Osteocyte (in vitro differentiated cells): ENCODE measurements around the gene MTA3. TPM values are rescaled to one million over a fixed set of nuclear protein-coding genes. Genes with fewer than 3 reads are reported as not detected.
"Not testable (repeated sequence)": the region's sequence is repeated elsewhere in the genome, so short reads cannot be mapped to it uniquely, and the experiment has no call there.

ENCODE experiments used
- DNase-seq: peaks from one replicate; pipeline ENCODE4 v3.0.0; 2021; ENCODE audit warnings: mixed read lengths; ENCODE audit not compliant: unreplicated experiment; ENCODE audit errors: extremely low spot score
- H3K27ac Mint-ChIP-seq: one replicate; pipeline ENCODE4 v1.8.0; 2021; ENCODE audit warnings: mild to moderate bottlenecking, mixed read lengths; ENCODE audit not compliant: unreplicated experiment
- H3K27me3 Mint-ChIP-seq: one replicate; pipeline ENCODE4 v1.8.0; 2021; ENCODE audit warnings: mixed read lengths; ENCODE audit not compliant: unreplicated experiment
- H3K36me3 Mint-ChIP-seq: one replicate; pipeline ENCODE4 v1.8.0; 2021; ENCODE audit warnings: mixed read lengths; ENCODE audit not compliant: unreplicated experiment
- H3K4me1 Mint-ChIP-seq: one replicate; pipeline ENCODE4 v1.8.0; 2021; ENCODE audit warnings: mixed read lengths; ENCODE audit not compliant: unreplicated experiment
- H3K4me3 Mint-ChIP-seq: one replicate; pipeline ENCODE4 v1.8.0; 2021; ENCODE audit warnings: mild to moderate bottlenecking, moderate library complexity, mixed read lengths; ENCODE audit not compliant: unreplicated experiment
- H3K9me3 Mint-ChIP-seq: one replicate; pipeline ENCODE4 v1.8.0; 2021; ENCODE audit warnings: mixed read lengths; ENCODE audit not compliant: unreplicated experiment
- CTCF ChIP-seq: fragments of 200-600 bp; sonication (generic); IDR thresholded peaks from 2 replicates; pipeline ENCODE4 v1.5.0; 2021; ENCODE audit warnings: antibody characterized with exemption, mild to moderate bottlenecking, moderate library complexity
- total RNA-seq: library from RNA; stranded (reverse); gene quantifications from 2 replicates; pipeline ENCODE4 v1.2.1, GENCODE V29; 2021

MTA3 gene
- total RNA-seq, 1 donor from 2014 or later: 49.2 TPM

- Mint-ChIP-seq H3K27ac (no peak overlapping the region), H3K27me3 (no peaks in the 10 kb centered on the region), H3K4me1 (no peaks in the 10 kb centered on the region), H3K9me3 (peaks cover 4% of the 10 kb centered on the region), H3K36me3 (peaks cover 14% of the 10 kb centered on the region), H3K4me3 (no peak overlapping the region)
- TF ChIP-seq CTCF: no peak
- DNase-seq: no peak
Measured at GRCh38 chr2:42724886-42725285, 156.5 kb downstream of the MTA3 start.

GRCh38 chr2:42725657-42726056 lies 157.2 kb downstream of the MTA3 start:
- Mint-ChIP-seq H3K27me3 (no peaks in the 10 kb centered on the region), H3K4me3 (no peak overlapping the region), H3K9me3 (peaks cover 10% of the 10 kb centered on the region), H3K4me1 (no peaks in the 10 kb centered on the region), H3K36me3 (peaks cover 19% of the 10 kb centered on the region), H3K27ac (no peak overlapping the region)
- TF ChIP-seq CTCF: no peak
- DNase-seq: no peak

- DNase-seq: no peak
- H3K27me3 Mint-ChIP-seq: no peaks in the 10 kb centered on the region
- peaks cover 10% of the 10 kb centered on the region for H3K9me3 Mint-ChIP-seq
- TF ChIP-seq CTCF: no peak
- H3K36me3 Mint-ChIP-seq: peaks cover 22% of the 10 kb centered on the region
- no peaks in the 10 kb centered on the region for H3K4me1 Mint-ChIP-seq
- H3K27ac Mint-ChIP-seq: no peak overlapping the region
- no peak overlapping the region for H3K4me3 Mint-ChIP-seq
Measured at GRCh38 chr2:42726680-42727079, 158.2 kb downstream of the MTA3 start.

GRCh38 chr2:42731316-42731715 lies 162.9 kb downstream of the MTA3 start:
- not testable (repeated sequence) for H3K4me1 Mint-ChIP-seq, DNase-seq, H3K27ac Mint-ChIP-seq, H3K4me3 Mint-ChIP-seq, H3K27me3 Mint-ChIP-seq
- Mint-ChIP-seq H3K36me3 (peaks cover 55% of the 10 kb centered on the region), H3K9me3 (peaks cover 31% of the 10 kb centered on the region)

- TF ChIP-seq CTCF: no peak
- Mint-ChIP-seq H3K4me3 (no peak overlapping the region), H3K27me3 (no peaks in the 10 kb centered on the region), H3K4me1 (no peaks in the 10 kb centered on the region), H3K36me3 (peaks cover 60% of the 10 kb centered on the region), H3K9me3 (peaks cover 31% of the 10 kb centered on the region), H3K27ac (no peak overlapping the region)
- DNase-seq: no peak
Measured at GRCh38 chr2:42733852-42734251, 165.4 kb downstream of the MTA3 start.
